ENCODE results near the gene SERPINA7. TPM values are rescaled to one million over a fixed set of nuclear protein-coding genes. Genes with fewer than 3 reads are reported as not detected.

Gene SERPINA7
- total RNA-seq, 1 experiment from 2014 or later = not detected

DNA sequence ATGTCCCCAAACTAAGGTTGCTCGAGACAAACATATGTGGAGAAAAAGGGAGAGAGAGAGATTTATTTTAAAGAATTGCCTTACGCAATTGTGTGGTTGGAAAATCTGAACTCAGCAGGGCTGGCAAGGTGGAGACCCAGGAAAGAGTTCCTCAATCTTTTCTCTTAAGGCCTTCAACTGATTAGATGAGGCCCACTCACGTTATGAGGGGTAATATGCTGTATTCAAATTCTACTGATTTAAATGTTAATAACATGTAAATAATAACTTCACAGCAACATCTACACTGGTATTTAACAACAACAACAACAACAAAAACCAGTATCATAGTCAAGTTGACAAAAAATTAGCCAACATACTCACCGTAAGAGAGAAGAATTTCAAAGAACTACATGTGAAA lies 14.6 kb downstream of the SERPINA7 start:
- ChIA-PET CTCF (no interaction called here), POLR2A (no interaction called here)
- Mint-ChIP-seq H3K4me3 (no peak overlapping the region), H3K27ac (no peak overlapping the region), H3K36me3 (no peaks in the 10 kb centered on the region), H3K27me3 (ENCODE audit: low read depth) (no peaks in the 10 kb centered on the region; the same call in 1 of the 2 replicates), H3K4me1 (no peaks in the 10 kb centered on the region), H3K9me3 (no peaks in the 10 kb centered on the region)
- ATAC-seq (no peak), DNase-seq (ENCODE audit: low spot score) (no peak)
- TF ChIP-seq ESRRA (CRISPR knock-in tag; IDR thresholded peaks at IDR 0.05; ENCODE audit: borderline replicate concordance) (no peak), HMGA2 (CRISPR knock-in tag; IDR thresholded peaks at IDR 0.05) (no peak), MYBL2 (CRISPR knock-in tag; IDR thresholded peaks at IDR 0.05) (no peak), ZNF416 (CRISPR knock-in tag; IDR thresholded peaks at IDR 0.05) (no peak), RORB (CRISPR knock-in tag; IDR thresholded peaks at IDR 0.05) (no peak), ZNF263 (CRISPR knock-in tag; IDR thresholded peaks at IDR 0.05; ENCODE audit: low read depth) (no peak), ZNF396 (CRISPR knock-in tag; IDR thresholded peaks at IDR 0.05; ENCODE audit: borderline replicate concordance) (no peak), FOXP1 (CRISPR knock-in tag; IDR thresholded peaks at IDR 0.05; ENCODE audit: borderline replicate concordance) (no peak), ZNF232 (CRISPR knock-in tag; IDR thresholded peaks at IDR 0.05) (no peak)
- TF ChIP-seq, protein P1, sequence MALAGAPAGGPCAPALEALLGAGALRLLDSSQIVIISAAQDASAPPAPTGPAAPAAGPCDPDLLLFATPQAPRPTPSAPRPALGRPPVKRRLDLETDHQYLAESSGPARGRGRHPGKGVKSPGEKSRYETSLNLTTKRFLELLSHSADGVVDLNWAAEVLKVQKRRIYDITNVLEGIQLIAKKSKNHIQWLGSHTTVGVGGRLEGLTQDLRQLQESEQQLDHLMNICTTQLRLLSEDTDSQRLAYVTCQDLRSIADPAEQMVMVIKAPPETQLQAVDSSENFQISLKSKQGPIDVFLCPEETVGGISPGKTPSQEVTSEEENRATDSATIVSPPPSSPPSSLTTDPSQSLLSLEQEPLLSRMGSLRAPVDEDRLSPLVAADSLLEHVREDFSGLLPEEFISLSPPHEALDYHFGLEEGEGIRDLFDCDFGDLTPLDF (CRISPR knock-in tag; IDR thresholded peaks at IDR 0.05) = no peak
- TF ChIP-seq, protein P2, sequence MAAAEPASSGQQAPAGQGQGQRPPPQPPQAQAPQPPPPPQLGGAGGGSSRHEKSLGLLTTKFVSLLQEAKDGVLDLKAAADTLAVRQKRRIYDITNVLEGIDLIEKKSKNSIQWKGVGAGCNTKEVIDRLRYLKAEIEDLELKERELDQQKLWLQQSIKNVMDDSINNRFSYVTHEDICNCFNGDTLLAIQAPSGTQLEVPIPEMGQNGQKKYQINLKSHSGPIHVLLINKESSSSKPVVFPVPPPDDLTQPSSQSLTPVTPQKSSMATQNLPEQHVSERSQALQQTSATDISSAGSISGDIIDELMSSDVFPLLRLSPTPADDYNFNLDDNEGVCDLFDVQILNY (CRISPR knock-in tag; IDR thresholded peaks at IDR 0.05) = no peak
- TF ChIP-seq, protein P3, sequence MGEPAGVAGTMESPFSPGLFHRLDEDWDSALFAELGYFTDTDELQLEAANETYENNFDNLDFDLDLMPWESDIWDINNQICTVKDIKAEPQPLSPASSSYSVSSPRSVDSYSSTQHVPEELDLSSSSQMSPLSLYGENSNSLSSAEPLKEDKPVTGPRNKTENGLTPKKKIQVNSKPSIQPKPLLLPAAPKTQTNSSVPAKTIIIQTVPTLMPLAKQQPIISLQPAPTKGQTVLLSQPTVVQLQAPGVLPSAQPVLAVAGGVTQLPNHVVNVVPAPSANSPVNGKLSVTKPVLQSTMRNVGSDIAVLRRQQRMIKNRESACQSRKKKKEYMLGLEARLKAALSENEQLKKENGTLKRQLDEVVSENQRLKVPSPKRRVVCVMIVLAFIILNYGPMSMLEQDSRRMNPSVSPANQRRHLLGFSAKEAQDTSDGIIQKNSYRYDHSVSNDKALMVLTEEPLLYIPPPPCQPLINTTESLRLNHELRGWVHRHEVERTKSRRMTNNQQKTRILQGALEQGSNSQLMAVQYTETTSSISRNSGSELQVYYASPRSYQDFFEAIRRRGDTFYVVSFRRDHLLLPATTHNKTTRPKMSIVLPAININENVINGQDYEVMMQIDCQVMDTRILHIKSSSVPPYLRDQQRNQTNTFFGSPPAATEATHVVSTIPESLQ (CRISPR knock-in tag; IDR thresholded peaks at IDR 0.05) = no peak
- TF ChIP-seq, protein P4, sequence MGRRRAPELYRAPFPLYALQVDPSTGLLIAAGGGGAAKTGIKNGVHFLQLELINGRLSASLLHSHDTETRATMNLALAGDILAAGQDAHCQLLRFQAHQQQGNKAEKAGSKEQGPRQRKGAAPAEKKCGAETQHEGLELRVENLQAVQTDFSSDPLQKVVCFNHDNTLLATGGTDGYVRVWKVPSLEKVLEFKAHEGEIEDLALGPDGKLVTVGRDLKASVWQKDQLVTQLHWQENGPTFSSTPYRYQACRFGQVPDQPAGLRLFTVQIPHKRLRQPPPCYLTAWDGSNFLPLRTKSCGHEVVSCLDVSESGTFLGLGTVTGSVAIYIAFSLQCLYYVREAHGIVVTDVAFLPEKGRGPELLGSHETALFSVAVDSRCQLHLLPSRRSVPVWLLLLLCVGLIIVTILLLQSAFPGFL (CRISPR knock-in tag; IDR thresholded peaks at IDR 0.05; ENCODE audit: borderline replicate concordance) = no peak
- TF ChIP-seq, protein P5, sequence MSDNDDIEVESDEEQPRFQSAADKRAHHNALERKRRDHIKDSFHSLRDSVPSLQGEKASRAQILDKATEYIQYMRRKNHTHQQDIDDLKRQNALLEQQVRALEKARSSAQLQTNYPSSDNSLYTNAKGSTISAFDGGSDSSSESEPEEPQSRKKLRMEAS (CRISPR knock-in tag; IDR thresholded peaks at IDR 0.05) = no peak
- TF ChIP-seq, protein P6, sequence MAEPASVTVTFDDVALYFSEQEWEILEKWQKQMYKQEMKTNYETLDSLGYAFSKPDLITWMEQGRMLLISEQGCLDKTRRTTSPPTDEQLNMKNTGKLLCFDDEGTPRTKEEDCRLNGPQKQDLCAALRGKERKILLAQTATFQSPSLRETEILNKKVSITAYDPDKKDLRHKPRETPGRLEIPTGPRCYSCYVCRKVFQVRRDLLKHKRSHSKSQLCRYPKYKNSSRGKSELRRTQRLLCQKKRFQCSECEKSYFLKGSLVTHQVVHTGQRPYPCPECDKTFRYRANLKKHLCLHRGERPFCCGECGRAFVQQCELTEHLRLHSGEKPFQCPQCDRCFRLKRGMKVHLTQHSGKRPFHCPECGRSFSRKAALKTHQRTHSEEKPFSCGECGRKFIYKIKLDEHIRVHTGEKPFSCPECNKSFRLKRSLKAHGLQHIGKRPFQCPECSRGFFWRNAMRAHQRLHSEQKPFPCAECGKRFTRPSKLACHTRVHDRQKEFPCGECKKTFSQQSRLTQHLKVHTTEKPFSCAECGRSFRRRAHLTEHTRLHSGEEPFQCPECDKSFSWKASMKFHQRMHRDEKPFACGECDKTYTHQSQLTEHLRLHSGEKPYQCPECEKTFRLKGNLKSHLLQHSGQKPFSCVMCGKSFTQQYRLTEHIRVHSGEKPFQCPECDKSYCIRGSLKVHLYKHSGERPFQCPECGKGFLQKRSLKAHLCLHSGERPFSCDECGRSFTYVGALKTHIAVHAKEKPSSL (CRISPR knock-in tag; conservative IDR thresholded peaks at IDR 0.05) = no peak
- TF ChIP-seq, protein P7, sequence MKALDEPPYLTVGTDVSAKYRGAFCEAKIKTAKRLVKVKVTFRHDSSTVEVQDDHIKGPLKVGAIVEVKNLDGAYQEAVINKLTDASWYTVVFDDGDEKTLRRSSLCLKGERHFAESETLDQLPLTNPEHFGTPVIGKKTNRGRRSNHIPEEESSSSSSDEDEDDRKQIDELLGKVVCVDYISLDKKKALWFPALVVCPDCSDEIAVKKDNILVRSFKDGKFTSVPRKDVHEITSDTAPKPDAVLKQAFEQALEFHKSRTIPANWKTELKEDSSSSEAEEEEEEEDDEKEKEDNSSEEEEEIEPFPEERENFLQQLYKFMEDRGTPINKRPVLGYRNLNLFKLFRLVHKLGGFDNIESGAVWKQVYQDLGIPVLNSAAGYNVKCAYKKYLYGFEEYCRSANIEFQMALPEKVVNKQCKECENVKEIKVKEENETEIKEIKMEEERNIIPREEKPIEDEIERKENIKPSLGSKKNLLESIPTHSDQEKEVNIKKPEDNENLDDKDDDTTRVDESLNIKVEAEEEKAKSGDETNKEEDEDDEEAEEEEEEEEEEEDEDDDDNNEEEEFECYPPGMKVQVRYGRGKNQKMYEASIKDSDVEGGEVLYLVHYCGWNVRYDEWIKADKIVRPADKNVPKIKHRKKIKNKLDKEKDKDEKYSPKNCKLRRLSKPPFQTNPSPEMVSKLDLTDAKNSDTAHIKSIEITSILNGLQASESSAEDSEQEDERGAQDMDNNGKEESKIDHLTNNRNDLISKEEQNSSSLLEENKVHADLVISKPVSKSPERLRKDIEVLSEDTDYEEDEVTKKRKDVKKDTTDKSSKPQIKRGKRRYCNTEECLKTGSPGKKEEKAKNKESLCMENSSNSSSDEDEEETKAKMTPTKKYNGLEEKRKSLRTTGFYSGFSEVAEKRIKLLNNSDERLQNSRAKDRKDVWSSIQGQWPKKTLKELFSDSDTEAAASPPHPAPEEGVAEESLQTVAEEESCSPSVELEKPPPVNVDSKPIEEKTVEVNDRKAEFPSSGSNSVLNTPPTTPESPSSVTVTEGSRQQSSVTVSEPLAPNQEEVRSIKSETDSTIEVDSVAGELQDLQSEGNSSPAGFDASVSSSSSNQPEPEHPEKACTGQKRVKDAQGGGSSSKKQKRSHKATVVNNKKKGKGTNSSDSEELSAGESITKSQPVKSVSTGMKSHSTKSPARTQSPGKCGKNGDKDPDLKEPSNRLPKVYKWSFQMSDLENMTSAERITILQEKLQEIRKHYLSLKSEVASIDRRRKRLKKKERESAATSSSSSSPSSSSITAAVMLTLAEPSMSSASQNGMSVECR (CRISPR knock-in tag; IDR thresholded peaks at IDR 0.05; ENCODE audit: borderline replicate concordance) = no peak
- TF ChIP-seq, protein P8, sequence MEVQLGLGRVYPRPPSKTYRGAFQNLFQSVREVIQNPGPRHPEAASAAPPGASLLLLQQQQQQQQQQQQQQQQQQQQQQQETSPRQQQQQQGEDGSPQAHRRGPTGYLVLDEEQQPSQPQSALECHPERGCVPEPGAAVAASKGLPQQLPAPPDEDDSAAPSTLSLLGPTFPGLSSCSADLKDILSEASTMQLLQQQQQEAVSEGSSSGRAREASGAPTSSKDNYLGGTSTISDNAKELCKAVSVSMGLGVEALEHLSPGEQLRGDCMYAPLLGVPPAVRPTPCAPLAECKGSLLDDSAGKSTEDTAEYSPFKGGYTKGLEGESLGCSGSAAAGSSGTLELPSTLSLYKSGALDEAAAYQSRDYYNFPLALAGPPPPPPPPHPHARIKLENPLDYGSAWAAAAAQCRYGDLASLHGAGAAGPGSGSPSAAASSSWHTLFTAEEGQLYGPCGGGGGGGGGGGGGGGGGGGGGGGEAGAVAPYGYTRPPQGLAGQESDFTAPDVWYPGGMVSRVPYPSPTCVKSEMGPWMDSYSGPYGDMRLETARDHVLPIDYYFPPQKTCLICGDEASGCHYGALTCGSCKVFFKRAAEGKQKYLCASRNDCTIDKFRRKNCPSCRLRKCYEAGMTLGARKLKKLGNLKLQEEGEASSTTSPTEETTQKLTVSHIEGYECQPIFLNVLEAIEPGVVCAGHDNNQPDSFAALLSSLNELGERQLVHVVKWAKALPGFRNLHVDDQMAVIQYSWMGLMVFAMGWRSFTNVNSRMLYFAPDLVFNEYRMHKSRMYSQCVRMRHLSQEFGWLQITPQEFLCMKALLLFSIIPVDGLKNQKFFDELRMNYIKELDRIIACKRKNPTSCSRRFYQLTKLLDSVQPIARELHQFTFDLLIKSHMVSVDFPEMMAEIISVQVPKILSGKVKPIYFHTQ (CRISPR knock-in tag; IDR thresholded peaks at IDR 0.05) = no peak

Data from WTC11 (cell line).